Upper lobe of left lung (tissue), 4 donors: Measurements from ENCODE around the gene TNRC6B.
A peak's percentile ranks its signal among the peaks of the same experiment; 100 is the strongest.

Experiments used
- EP300 ChIP-seq, 4 donors: sonication (generic); formaldehyde crosslinking; IDR thresholded peaks; one replicate each; pipeline ENCODE4 v1.5.1; 2017; ENCODE audit warnings: antibody characterized with exemption in 4 of 4, control low read depth in 2 of 4
- POLR2A ChIP-seq, 4 donors: fragments of 450-650 bp; IDR thresholded peaks; one replicate each; pipeline ENCODE4 v1.5.1; 2016 to 2017; ENCODE audit warnings: antibody characterized with exemption in 4 of 4, mild to moderate bottlenecking in 2 of 4
- POLR2AphosphoS5 ChIP-seq, 2 donors: sonication (generic); formaldehyde crosslinking; IDR thresholded peaks; one replicate each; pipeline ENCODE4 v1.5.1; 2017; ENCODE audit warnings: antibody characterized with exemption in 2 of 2
- TF ChIP-seq, protein P1 (sequence below), 6 experiments: fragments of 450-650 bp in 4 of 6; fragments of 200-600 bp in 2 of 6; sonication (generic) in 2 of 6; IDR thresholded peaks; one replicate each; pipeline ENCODE4 v1.5.1; 2016 to 2019; ENCODE audit warnings: antibody characterized with exemption in 6 of 6

DNA sequence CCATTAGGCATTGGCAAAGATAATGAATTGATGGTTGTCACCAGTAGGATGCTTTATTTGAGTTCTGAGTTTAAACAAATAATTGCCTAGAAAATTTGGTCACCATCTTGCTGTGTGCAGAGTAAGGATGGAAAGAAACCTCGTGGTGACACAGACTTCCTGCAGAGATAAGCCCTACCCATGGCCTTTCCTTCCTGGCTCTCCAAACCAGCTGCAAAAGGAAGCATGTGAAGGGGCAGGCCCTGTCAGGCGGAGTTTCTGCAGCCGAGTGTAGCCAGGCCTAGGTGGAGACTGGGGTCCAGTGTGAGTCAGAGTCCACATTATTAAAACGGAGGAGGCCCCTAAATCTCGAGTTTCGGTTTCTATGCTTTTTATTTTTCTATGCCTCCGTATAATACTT, 85.5 kb downstream of the TNRC6B start:
- TF ChIP-seq, protein P1, sequence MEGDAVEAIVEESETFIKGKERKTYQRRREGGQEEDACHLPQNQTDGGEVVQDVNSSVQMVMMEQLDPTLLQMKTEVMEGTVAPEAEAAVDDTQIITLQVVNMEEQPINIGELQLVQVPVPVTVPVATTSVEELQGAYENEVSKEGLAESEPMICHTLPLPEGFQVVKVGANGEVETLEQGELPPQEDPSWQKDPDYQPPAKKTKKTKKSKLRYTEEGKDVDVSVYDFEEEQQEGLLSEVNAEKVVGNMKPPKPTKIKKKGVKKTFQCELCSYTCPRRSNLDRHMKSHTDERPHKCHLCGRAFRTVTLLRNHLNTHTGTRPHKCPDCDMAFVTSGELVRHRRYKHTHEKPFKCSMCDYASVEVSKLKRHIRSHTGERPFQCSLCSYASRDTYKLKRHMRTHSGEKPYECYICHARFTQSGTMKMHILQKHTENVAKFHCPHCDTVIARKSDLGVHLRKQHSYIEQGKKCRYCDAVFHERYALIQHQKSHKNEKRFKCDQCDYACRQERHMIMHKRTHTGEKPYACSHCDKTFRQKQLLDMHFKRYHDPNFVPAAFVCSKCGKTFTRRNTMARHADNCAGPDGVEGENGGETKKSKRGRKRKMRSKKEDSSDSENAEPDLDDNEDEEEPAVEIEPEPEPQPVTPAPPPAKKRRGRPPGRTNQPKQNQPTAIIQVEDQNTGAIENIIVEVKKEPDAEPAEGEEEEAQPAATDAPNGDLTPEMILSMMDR (IDR thresholded peaks at IDR 0.05): no peak
- no peak for TF ChIP-seq EP300 (IDR thresholded peaks at IDR 0.05)
- no peak for TF ChIP-seq POLR2A (IDR thresholded peaks at IDR 0.05)
- TF ChIP-seq POLR2AphosphoS5 (IDR thresholded peaks at IDR 0.05): peak in 1 of 2 donors; percentile 46
